Activated naive CD8-positive, alpha-beta T cell treated with anti-CD3 and anti-CD28 coated beads, Interleukin-2, amount 10 ng/mL, durations not matched to agents 7 days and 5 days (primary cell): ENCODE results near the gene DAGLB. TPM values are rescaled to one million over a fixed set of nuclear protein-coding genes. Genes with fewer than 3 reads are reported as not detected.
"Not testable (repeated sequence)": the region's sequence is repeated elsewhere in the genome, so short reads cannot be mapped to it uniquely, and the experiment has no call there.

ENCODE experiments used
- ATAC-seq: fragments of 150-1000 bp; cut with Tn5 transposase; one replicate; pipeline ENCODE4 v1.10.0; 2021; ENCODE audit warnings: low read depth, moderate library complexity
- POLR2A ChIA-PET: fragments of 350-600 bp; sonication (Branson Sonifier 250); formaldehyde crosslinking; loops from one replicate; lab custom pipeline; 2021; ENCODE audit warnings: antibody characterized with exemption; lab: Charles Lee
- DNase-seq: peaks from one replicate; pipeline ENCODE4 v3.0.0; 2021
- H3K27ac Mint-ChIP-seq: one replicate; pipeline ENCODE4 v1.8.0; 2022; ENCODE audit warnings: mild to moderate bottlenecking, mixed read lengths
- H3K27me3 Mint-ChIP-seq: one replicate; pipeline ENCODE4 v1.8.0; 2022; ENCODE audit warnings: mild to moderate bottlenecking, moderate library complexity, mixed read lengths
- H3K36me3 Mint-ChIP-seq: one replicate; pipeline ENCODE4 v1.8.0; 2021; ENCODE audit warnings: mild to moderate bottlenecking, mixed read lengths
- H3K4me1 Mint-ChIP-seq: one replicate; pipeline ENCODE4 v1.8.0; 2021; ENCODE audit warnings: mixed read lengths
- H3K4me3 Mint-ChIP-seq: one replicate; pipeline ENCODE4 v1.8.0; 2022; ENCODE audit warnings: mild to moderate bottlenecking, moderate library complexity, mixed read lengths
- H3K9me3 Mint-ChIP-seq: one replicate; pipeline ENCODE4 v1.8.0; 2021; ENCODE audit warnings: mixed read lengths
- total RNA-seq, 2 experiments: library from RNA; stranded (reverse); gene quantifications; one replicate each; pipeline ENCODE4 v1.2.3, GENCODE V29; 2021

The DAGLB gene
- total RNA-seq, 2 experiments from 2014 or later, result 32.3 to 37.2 TPM

- H3K36me3 Mint-ChIP-seq, result peaks cover 12% of the 10 kb centered on the region
- DNase-seq, result no peak
- no peaks in the 10 kb centered on the region for H3K27me3 Mint-ChIP-seq
- H3K9me3 Mint-ChIP-seq, result no peaks in the 10 kb centered on the region
- H3K27ac Mint-ChIP-seq, result peak overlapping the region; percentile 10
- H3K4me3 Mint-ChIP-seq, result peak overlapping the region; percentile 24
- H3K4me1 Mint-ChIP-seq, result peaks cover 54% of the 10 kb centered on the region
- POLR2A ChIA-PET, result interaction anchor here (1.1 kb wide), 1 partner anchor 19 kb away, joined by 3 read pairs; no protein-coding TSS in a partner anchor
- no peak for ATAC-seq
Measured at GRCh38 chr7:6380310-6381095, 67.3 kb downstream of the DAGLB start.

- no peak for DNase-seq
- POLR2A ChIA-PET, result interaction anchor here (1.1 kb wide), 1 partner anchor 19 kb away, joined by 3 read pairs; no protein-coding TSS in a partner anchor
- ATAC-seq, result no peak
- Mint-ChIP-seq H3K36me3 (peaks cover 12% of the 10 kb centered on the region), H3K4me1 (peaks cover 52% of the 10 kb centered on the region), H3K27me3 (no peaks in the 10 kb centered on the region), H3K27ac (peak overlapping the region; percentile 10), H3K4me3 (peak overlapping the region; percentile 24), H3K9me3 (no peaks in the 10 kb centered on the region)
Measured at GRCh38 chr7:6379886-6380285, 67.9 kb downstream of the DAGLB start.

- DNase-seq, H3K9me3 Mint-ChIP-seq, H3K27me3 Mint-ChIP-seq, H3K4me3 Mint-ChIP-seq, POLR2A ChIA-PET, H3K27ac Mint-ChIP-seq, ATAC-seq: not testable (repeated sequence)
- H3K4me1 Mint-ChIP-seq, result peaks cover 48% of the 10 kb centered on the region
- H3K36me3 Mint-ChIP-seq, result peaks cover 12% of the 10 kb centered on the region
Measured at GRCh38 chr7:6378556-6378955, 69.2 kb downstream of the DAGLB start.

- Mint-ChIP-seq H3K36me3 (peaks cover 5% of the 10 kb centered on the region), H3K27ac (peak overlapping the region; percentile 42), H3K4me3 (peak overlapping the region; percentile 59), H3K27me3 (no peaks in the 10 kb centered on the region), H3K9me3 (no peaks in the 10 kb centered on the region), H3K4me1 (peaks cover 36% of the 10 kb centered on the region)
- ATAC-seq, result no peak
- DNase-seq, result no peak
- POLR2A ChIA-PET, result interaction anchor here (0.7 to 1.4 kb wide), 2 partner anchors 60 to 494 kb away, joined by 3 to 5 read pairs; no protein-coding TSS in a partner anchor
Measured at GRCh38 chr7:6376820-6377219, 70.9 kb downstream of the DAGLB start.

- peaks cover 31% of the 10 kb centered on the region for H3K4me1 Mint-ChIP-seq
- H3K4me3 Mint-ChIP-seq, result peak overlapping the region; percentile 86
- no peaks in the 10 kb centered on the region for H3K27me3 Mint-ChIP-seq
- no peaks in the 10 kb centered on the region for H3K9me3 Mint-ChIP-seq
- H3K27ac Mint-ChIP-seq, result peak overlapping the region; percentile 88
- peaks cover 3% of the 10 kb centered on the region for H3K36me3 Mint-ChIP-seq
- DNase-seq, result peak; percentile 37
- no peak for ATAC-seq
- POLR2A ChIA-PET, result interaction anchor here (0.6 kb wide), 1 partner anchor 11 kb away, joined by 4 read pairs; no protein-coding TSS in a partner anchor
Measured at GRCh38 chr7:6375348-6376101, 72.2 kb downstream of the DAGLB start.

- DNase-seq (no peak), ATAC-seq (no peak)
- no peak overlapping the region for H3K4me3 Mint-ChIP-seq
- no peaks in the 10 kb centered on the region for H3K36me3 Mint-ChIP-seq
- H3K9me3 Mint-ChIP-seq, result no peaks in the 10 kb centered on the region
- POLR2A ChIA-PET, result no interaction called here
- peaks cover 4% of the 10 kb centered on the region for H3K27me3 Mint-ChIP-seq
- H3K27ac Mint-ChIP-seq, result no peak overlapping the region
- peaks cover 5% of the 10 kb centered on the region for H3K4me1 Mint-ChIP-seq
Measured at GRCh38 chr7:6367701-6368211, 80.0 kb downstream of the DAGLB start.

- H3K27ac Mint-ChIP-seq, result no peak overlapping the region
- no peak for DNase-seq
- ATAC-seq, result no peak
- no peak overlapping the region for H3K4me3 Mint-ChIP-seq
- no peaks in the 10 kb centered on the region for H3K36me3 Mint-ChIP-seq
- H3K27me3 Mint-ChIP-seq, result peaks cover 4% of the 10 kb centered on the region
- POLR2A ChIA-PET, result no interaction called here
- H3K9me3 Mint-ChIP-seq, result no peaks in the 10 kb centered on the region
- peaks cover 8% of the 10 kb centered on the region for H3K4me1 Mint-ChIP-seq
Measured at GRCh38 chr7:6365451-6365850, 82.3 kb downstream of the DAGLB start.

GRCh38 chr7:6360841-6361240 is 86.9 kb downstream of the DAGLB start:
- Mint-ChIP-seq H3K27me3 (peaks cover 6% of the 10 kb centered on the region), H3K27ac (no peak overlapping the region), H3K36me3 (no peaks in the 10 kb centered on the region), H3K4me1 (peaks cover 5% of the 10 kb centered on the region), H3K4me3 (no peak overlapping the region), H3K9me3 (no peaks in the 10 kb centered on the region)
- no peak for ATAC-seq
- DNase-seq, result no peak
- POLR2A ChIA-PET, result interaction anchor here (1.3 kb wide), 1 partner anchor 19 kb away, joined by 3 read pairs; no protein-coding TSS in a partner anchor

GRCh38 chr7:6359734-6360133 is 88.0 kb downstream of the DAGLB start:
- Mint-ChIP-seq H3K27ac (no peak overlapping the region), H3K36me3 (no peaks in the 10 kb centered on the region), H3K9me3 (no peaks in the 10 kb centered on the region), H3K4me1 (peaks cover 5% of the 10 kb centered on the region), H3K27me3 (peaks cover 7% of the 10 kb centered on the region), H3K4me3 (no peak overlapping the region)
- POLR2A ChIA-PET, result no interaction called here
- no peak for DNase-seq
- ATAC-seq, result no peak

Other genes starting within 250 kb of the DAGLB start
- gene CYTH3, start 175.3 kb downstream of the DAGLB start, total RNA-seq, result 10 to 100 TPM in 1 of 2 experiments, 1 to 10 TPM in 1; 9.8 to 12.5 TPM
- gene FAM220A, start 99.0 kb downstream of the DAGLB start, total RNA-seq, result 10 to 100 TPM; 12.0 to 19.0 TPM
- 100 to 1,000 TPM; 144 to 149 TPM for gene RAC1, start 73.4 kb downstream of the DAGLB start, total RNA-seq
- gene KDELR2, start 36.2 kb upstream of the DAGLB start, total RNA-seq, result 10 to 100 TPM; 49.5 to 52.0 TPM
- under 1 TPM; 0.28 to 0.53 TPM for gene GRID2IP, start 103.5 kb upstream of the DAGLB start, total RNA-seq
- gene ZDHHC4, start 129.5 kb upstream of the DAGLB start, total RNA-seq, result 10 to 100 TPM; 38.2 to 44.6 TPM
- gene INTS15, start 142.1 kb upstream of the DAGLB start, total RNA-seq, result 10 to 100 TPM; 42.8 to 47.3 TPM
- gene ZNF853, start 167.7 kb upstream of the DAGLB start, total RNA-seq, result 1 to 10 TPM; 4.7 to 4.9 TPM
- gene ZNF316, start 189.4 kb upstream of the DAGLB start, total RNA-seq, result 10 to 100 TPM; 42.6 to 43.7 TPM